ENCODE data around the gene CDK5RAP2. TPM values are rescaled to one million over a fixed set of nuclear protein-coding genes. Genes with fewer than 3 reads are reported as not detected.

Gene CDK5RAP2
- total RNA-seq, 1 experiment from 2014 or later = 103 TPM

DNA sequence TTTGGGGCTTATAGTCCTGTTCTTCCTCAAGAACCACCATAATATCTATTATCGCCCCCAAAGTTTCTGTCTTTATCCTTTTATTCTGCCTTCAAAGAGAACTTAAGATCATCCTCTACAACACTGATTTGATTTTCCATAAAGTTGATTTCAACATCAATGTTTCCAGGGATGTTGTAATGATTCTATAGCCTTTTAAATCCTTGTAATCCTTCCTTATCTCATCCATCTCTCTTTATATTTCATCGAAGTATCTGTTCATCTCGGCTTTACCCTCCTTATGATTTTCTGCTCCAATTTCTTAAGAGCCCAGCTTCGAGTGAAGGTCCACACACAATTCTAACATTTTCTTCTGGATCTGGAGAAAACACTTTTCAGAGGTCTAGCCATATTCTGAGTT is 218.4 kb downstream of the CDK5RAP2 start:
- in situ Hi-C loops (cut with HindIII; ENCODE audit: low pct_unique_long_range_greater_than_20kb, low sequenced_read_pairs) = no loop called here
- no peak for DNase-seq (ENCODE audit: low read depth)

- in situ Hi-C loops (cut with HindIII; ENCODE audit: low pct_unique_long_range_greater_than_20kb, low sequenced_read_pairs) = no loop called here
These were observed 219.5 kb downstream of the CDK5RAP2 start for GRCh38 chr9:120360510-120360909.

DNA sequence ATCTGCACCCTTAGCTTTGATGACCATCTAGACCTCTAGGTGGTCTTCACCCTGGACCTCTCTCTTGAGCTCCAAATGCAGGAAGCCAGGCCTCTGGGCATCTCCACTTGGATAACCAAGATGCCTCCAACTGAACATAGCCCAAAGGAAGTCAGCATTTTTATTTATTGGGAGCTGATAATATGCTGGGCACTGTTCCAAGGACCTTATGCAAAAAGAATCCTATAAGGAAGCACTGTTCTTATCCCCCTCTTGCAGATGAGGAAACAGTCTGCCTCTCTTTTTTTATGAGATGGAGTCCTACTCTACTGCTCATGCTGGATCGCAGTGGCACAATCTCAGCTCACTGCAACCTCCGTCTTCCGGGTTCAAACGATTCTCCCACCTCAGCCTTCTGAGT is 219.9 kb downstream of the CDK5RAP2 start:
- DNase-seq (ENCODE audit: low read depth) = no peak
- in situ Hi-C loops (cut with HindIII; ENCODE audit: low pct_unique_long_range_greater_than_20kb, low sequenced_read_pairs) = no loop called here

More at GRCh38 chr9:120360510-120360909, 219.5 kb downstream of the CDK5RAP2 start:
- no peak for DNase-seq (ENCODE audit: low read depth)

DNA sequence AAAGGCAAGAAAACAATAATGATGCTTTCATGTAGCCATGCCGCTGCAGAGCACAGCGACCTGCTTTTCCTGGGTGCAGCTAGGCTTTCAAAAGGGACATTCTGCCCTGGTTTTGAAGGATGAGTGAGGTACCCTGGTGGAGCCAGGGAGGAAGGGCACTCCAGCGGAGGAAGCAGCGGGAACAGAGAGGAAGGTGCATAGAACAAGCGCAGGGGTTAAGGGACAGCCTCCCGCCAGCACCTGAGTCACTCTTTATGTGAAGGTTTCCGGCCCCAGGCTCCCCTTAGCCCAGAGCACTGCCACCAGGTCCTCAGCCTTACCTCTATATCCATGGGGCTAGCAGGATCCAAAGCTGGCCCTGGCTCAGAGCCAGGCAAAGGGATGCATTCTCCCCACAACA is 221.1 kb downstream of the CDK5RAP2 start:
- DNase-seq (ENCODE audit: low read depth) = no peak

GRCh38 chr9:120353506-120353905 is 226.5 kb downstream of the CDK5RAP2 start:
- in situ Hi-C loops (cut with HindIII; ENCODE audit: low pct_unique_long_range_greater_than_20kb, low sequenced_read_pairs) = no loop called here
- no peak for DNase-seq (ENCODE audit: low read depth)

More for the DNA sequence above, 221.1 kb downstream of the CDK5RAP2 start:
- in situ Hi-C loops (cut with HindIII; ENCODE audit: low pct_unique_long_range_greater_than_20kb, low sequenced_read_pairs) = no loop called here

- no peak for DNase-seq (ENCODE audit: low read depth)
- in situ Hi-C loops (cut with HindIII; ENCODE audit: low pct_unique_long_range_greater_than_20kb, low sequenced_read_pairs) = no loop called here
These were observed 228.9 kb downstream of the CDK5RAP2 start for GRCh38 chr9:120351106-120351505.

GRCh38 chr9:120350596-120350995 is 229.4 kb downstream of the CDK5RAP2 start:
- in situ Hi-C loops (cut with HindIII; ENCODE audit: low pct_unique_long_range_greater_than_20kb, low sequenced_read_pairs) = no loop called here

DNA sequence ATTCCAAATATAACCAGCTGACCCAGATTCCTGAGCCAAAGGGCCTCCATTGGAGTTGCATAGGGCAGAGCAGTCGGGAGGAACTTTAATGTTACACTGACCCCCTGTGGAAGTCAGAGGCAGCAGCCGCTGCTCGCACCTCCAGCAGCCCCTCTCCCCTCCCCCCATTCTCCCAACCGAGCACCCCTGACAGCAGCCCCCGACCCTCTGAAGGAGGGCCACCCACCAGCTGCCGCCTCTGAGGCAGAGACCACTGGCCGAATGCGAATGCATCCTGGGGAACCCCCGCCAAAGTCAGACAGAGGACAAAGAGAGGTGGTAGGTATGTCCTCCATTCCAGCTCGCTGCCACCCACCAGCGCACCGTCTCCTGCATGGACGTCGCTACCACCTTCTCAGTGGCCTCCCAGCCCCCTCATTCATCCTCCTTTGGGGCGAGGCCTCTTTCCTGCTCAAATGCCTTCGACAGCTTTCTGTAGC is 231.0 kb downstream of the CDK5RAP2 start:
- DNase-seq (ENCODE audit: low read depth) = peak; percentile 26
- in situ Hi-C loops (cut with HindIII; ENCODE audit: low pct_unique_long_range_greater_than_20kb, low sequenced_read_pairs) = no loop called here

More at GRCh38 chr9:120350596-120350995, 229.4 kb downstream of the CDK5RAP2 start:
- DNase-seq (ENCODE audit: low read depth) = no peak

DNA sequence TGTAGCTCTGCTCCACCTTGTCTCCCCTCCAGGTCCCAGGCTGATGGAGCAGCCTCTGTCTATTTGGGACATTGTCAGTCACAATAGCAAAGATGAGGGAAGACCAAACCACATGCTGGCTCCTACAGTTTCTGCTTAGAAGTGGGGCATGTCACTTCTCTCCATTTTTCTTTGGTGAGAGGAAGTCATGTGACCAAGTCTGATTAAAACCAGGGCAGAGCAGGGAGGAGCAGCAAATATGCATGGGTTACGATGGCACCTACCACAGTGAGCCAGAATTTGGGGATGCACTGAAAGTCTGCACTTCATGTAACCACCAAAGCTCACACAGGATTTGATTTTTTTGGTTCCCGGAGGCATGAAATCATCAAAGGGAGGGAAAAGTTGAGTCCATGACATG is 234.6 kb downstream of the CDK5RAP2 start:
- DNase-seq (ENCODE audit: low read depth) = no peak
- in situ Hi-C loops (cut with HindIII; ENCODE audit: low pct_unique_long_range_greater_than_20kb, low sequenced_read_pairs) = no loop called here

- in situ Hi-C loops (cut with HindIII; ENCODE audit: low pct_unique_long_range_greater_than_20kb, low sequenced_read_pairs) = no loop called here
- peak; percentile 63 for DNase-seq (ENCODE audit: low read depth)
These were observed 235.7 kb downstream of the CDK5RAP2 start for GRCh38 chr9:120344230-120344629.

DNA sequence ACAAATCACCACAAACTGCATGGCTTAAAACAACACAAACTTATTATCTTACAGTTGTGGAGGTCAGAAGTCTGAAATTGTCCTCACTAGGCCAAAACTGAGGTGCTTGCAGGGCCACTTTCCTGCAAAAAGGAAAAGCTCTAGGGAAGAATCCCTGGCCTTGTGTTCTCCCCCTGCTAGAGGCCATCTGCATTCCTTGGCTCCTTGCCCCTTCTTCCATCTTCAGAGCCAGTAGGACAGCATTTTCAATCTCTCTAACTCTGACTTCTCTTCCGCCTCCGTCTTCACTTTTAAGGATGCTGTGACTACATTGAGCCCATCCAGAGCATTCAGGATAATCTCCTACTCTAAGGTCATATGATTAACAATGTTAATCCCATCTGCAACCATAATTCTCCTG is 236.6 kb downstream of the CDK5RAP2 start:
- DNase-seq (ENCODE audit: low read depth) = no peak
- in situ Hi-C loops (cut with HindIII; ENCODE audit: low pct_unique_long_range_greater_than_20kb, low sequenced_read_pairs) = no loop called here

Other genes with a start within 250 kb of the CDK5RAP2 start
- gene MEGF9, start 134.3 kb upstream of the CDK5RAP2 start, total RNA-seq (2014; rRNA removed; shearing (Covaris generic); ENCODE audit: low replicate concordance) = 21.6 and 28.4 TPM in 2 replicates
- gene FBXW2, start 213.2 kb upstream of the CDK5RAP2 start, total RNA-seq (2014; rRNA removed; shearing (Covaris generic); ENCODE audit: low replicate concordance) = 15.1 and 54.0 TPM in 2 replicates